Esophagus (tissue), 2 donors: ENCODE data around the gene TXNRD3. TPM values are rescaled to one million over a fixed set of nuclear protein-coding genes. Genes with fewer than 3 reads are reported as not detected.

Experiments used
- H3K27ac ChIP-seq, 2 donors: one replicate each; pipeline ENCODE4 v1.5.1; 2013; ENCODE audit warnings: low read depth in 2 of 2, mild to moderate bottlenecking in 2 of 2, inconsistent platforms in 1 of 2, low read length in 1 of 2, moderate library complexity in 1 of 2
- H3K27me3 ChIP-seq, 2 donors: one replicate each; pipeline ENCODE4 v1.6.1; 2013; ENCODE audit warnings: low read length in 2 of 2, control low read depth in 1 of 2, mild to moderate bottlenecking in 1 of 2; ENCODE audit not compliant: insufficient read depth in 2 of 2, control insufficient read depth in 1 of 2
- H3K36me3 ChIP-seq, 2 donors: one replicate each; pipeline ENCODE4 v1.6.1; 2013; ENCODE audit warnings: low read length in 1 of 2; ENCODE audit not compliant: control insufficient read depth in 2 of 2, insufficient read depth in 2 of 2
- H3K4me1 ChIP-seq, 2 donors: one replicate each; pipeline ENCODE4 v1.6.1; 2013; ENCODE audit warnings: low read length in 1 of 2; ENCODE audit not compliant: control insufficient read depth in 2 of 2, insufficient read depth in 2 of 2
- H3K4me3 ChIP-seq, 2 donors: one replicate each; pipeline ENCODE4 v1.5.1; 2013; ENCODE audit warnings: low read length in 2 of 2, mild to moderate bottlenecking in 2 of 2, low read depth in 1 of 2, moderate library complexity in 1 of 2
- H3K9me3 ChIP-seq, 2 donors: one replicate each; pipeline ENCODE4 v1.6.1; 2013; ENCODE audit warnings: mild to moderate bottlenecking in 2 of 2, low read depth in 1 of 2, low read length in 1 of 2, moderate library complexity in 1 of 2; ENCODE audit not compliant: control insufficient read depth in 2 of 2, insufficient read depth in 1 of 2
- WGBS, 2 donors: extraction: QIAGEN DNeasy Blood & Tissue Kit; methylation state at CpG; one replicate each; pipeline ENCODE4 v1.1.7; 2013; 5-methylcytosine and 5-hydroxymethylcytosine counted together
- polyA plus RNA-seq, 2 donors: library from polyadenylated mRNA; stranded (reverse); fragments of 200-250 nt; gene quantifications; one replicate each; pipeline ENCODE4 v1.2.3, GENCODE V29; 2013
- donor health status: healthy with polysubstance abuse.
- donor health status: Bipolar disorder and iron deficiency.

Gene TXNRD3
- polyA plus RNA-seq, 2 donors, result 4.3 to 5.5 TPM

- peaks cover 0 to 2% of the 10 kb centered on the region in 2 donors for H3K9me3 ChIP-seq
- H3K27me3 ChIP-seq, result no peaks in the 10 kb centered on the region
- H3K4me3 ChIP-seq, result no peak overlapping the region
- H3K27ac ChIP-seq, result no peak overlapping the region
- H3K36me3 ChIP-seq, result no peaks in the 10 kb centered on the region
- no peaks in the 10 kb centered on the region for H3K4me1 ChIP-seq
- 77 to 87% methylated on average over 6 of the region's 6 CpGs for WGBS, 2 donors
Measured at GRCh38 chr3:126672741-126673140, 17.8 kb upstream of the TXNRD3 start.

- Histone ChIP-seq H3K36me3 (no peaks in the 10 kb centered on the region), H3K9me3 (peaks cover 0 to 2% of the 10 kb centered on the region in 2 donors), H3K4me3 (no peak overlapping the region), H3K27ac (no peak overlapping the region), H3K27me3 (no peaks in the 10 kb centered on the region), H3K4me1 (no peaks in the 10 kb centered on the region)
- 75 to 86% methylated on average over 7 of the region's 7 CpGs for WGBS, 2 donors
Measured at GRCh38 chr3:126672340-126672739, 17.4 kb upstream of the TXNRD3 start.

GRCh38 chr3:126671521-126671920 lies 16.6 kb upstream of the TXNRD3 start:
- Histone ChIP-seq H3K4me1 (no peaks in the 10 kb centered on the region), H3K27me3 (no peaks in the 10 kb centered on the region), H3K9me3 (peaks cover 0 to 2% of the 10 kb centered on the region in 2 donors), H3K36me3 (no peaks in the 10 kb centered on the region), H3K27ac (no peak overlapping the region), H3K4me3 (no peak overlapping the region)
- WGBS, 2 donors, result 54 to 66% methylated on average over 1 of the region's 1 CpG

GRCh38 chr3:126668450-126669401 lies 13.8 kb upstream of the TXNRD3 start:
- H3K4me1 ChIP-seq, result no peaks in the 10 kb centered on the region
- no peaks in the 10 kb centered on the region for H3K36me3 ChIP-seq
- no peaks in the 10 kb centered on the region for H3K27me3 ChIP-seq
- no peak overlapping the region for H3K27ac ChIP-seq
- WGBS, 2 donors, result 86 to 89% methylated on average over 13 of the region's 13 CpGs
- peaks cover 0 to 2% of the 10 kb centered on the region in 2 donors for H3K9me3 ChIP-seq
- no peak overlapping the region for H3K4me3 ChIP-seq

GRCh38 chr3:126667631-126668449 lies 12.9 kb upstream of the TXNRD3 start:
- Histone ChIP-seq H3K4me1 (no peaks in the 10 kb centered on the region), H3K27ac (no peak overlapping the region), H3K4me3 (no peak overlapping the region), H3K9me3 (no peaks in the 10 kb centered on the region), H3K36me3 (no peaks in the 10 kb centered on the region), H3K27me3 (no peaks in the 10 kb centered on the region)
- 87 to 90% methylated on average over 15 of the region's 15 CpGs for WGBS, 2 donors

GRCh38 chr3:126666658-126667528 lies 12.0 kb upstream of the TXNRD3 start:
- H3K27ac ChIP-seq, result no peak overlapping the region
- whole genome bisulfite sequencing, 2 donors, result 87 to 89% methylated on average over 15 of the region's 15 CpGs
- H3K4me1 ChIP-seq, result no peaks in the 10 kb centered on the region
- H3K4me3 ChIP-seq, result no peak overlapping the region
- H3K27me3 ChIP-seq, result no peaks in the 10 kb centered on the region
- H3K36me3 ChIP-seq, result no peaks in the 10 kb centered on the region
- H3K9me3 ChIP-seq, result no peaks in the 10 kb centered on the region

GRCh38 chr3:126665959-126666657 lies 11.2 kb upstream of the TXNRD3 start:
- peaks cover 0 to 2% of the 10 kb centered on the region in 2 donors for H3K27me3 ChIP-seq
- H3K4me1 ChIP-seq, result no peaks in the 10 kb centered on the region
- no peaks in the 10 kb centered on the region for H3K36me3 ChIP-seq
- WGBS, 2 donors, result 81% methylated on average over 15 of the region's 15 CpGs
- H3K9me3 ChIP-seq, result no peaks in the 10 kb centered on the region
- H3K4me3 ChIP-seq, result no peak overlapping the region
- H3K27ac ChIP-seq, result no peak overlapping the region

GRCh38 chr3:126665221-126665936 lies 10.5 kb upstream of the TXNRD3 start:
- no peaks in the 10 kb centered on the region for H3K36me3 ChIP-seq
- no peaks in the 10 kb centered on the region for H3K4me1 ChIP-seq
- no peaks in the 10 kb centered on the region for H3K9me3 ChIP-seq
- peaks cover 0 to 2% of the 10 kb centered on the region in 2 donors for H3K27me3 ChIP-seq
- WGBS, 2 donors, result 76 to 86% methylated on average over 6 of the region's 6 CpGs
- H3K4me3 ChIP-seq, result no peak overlapping the region
- no peak overlapping the region for H3K27ac ChIP-seq
